K562 (cell line): ENCODE results near the gene C17orf78. TPM values are rescaled to one million over a fixed set of nuclear protein-coding genes. Genes with fewer than 3 reads are reported as not detected.

ENCODE experiments used
- ATAC-seq: fragments of 200-7000 bp; cut with Tn5 transposase; 3 replicates; pipeline ENCODE4 v1.9.1; 2020; ENCODE audit warnings: moderate library complexity
- BruUV-seq: library from RNA; stranded (reverse); fragments of 400-500 nt; replicated peaks from 2 replicates; lab custom pipeline; 2021; lab: Mats Ljungman, UMichigan
- CTCF ChIA-PET: fragments of 300-600 bp; formaldehyde crosslinking; extraction: SDS; loops from one replicate; lab custom pipeline; 2021; ENCODE audit warnings: low intra/inter-chr PET ratio; lab: Yijun Ruan, JAX
- POLR2A ChIA-PET: fragments of 300-600, 350-650 bp; sonication (Branson Sonifier 250); formaldehyde crosslinking; extraction: SDS; loops from one replicate; lab custom pipeline; 2021; ENCODE audit warnings: antibody characterized with exemption, inconsistent platforms; lab: Yijun Ruan, JAX
- DNase-seq, 4 experiments: peaks; one replicate each; pipeline versions ENCODE4 v3.0.0 to v3.0.0-alpha.2; 2011 to 2018; ENCODE audit warnings: low spot score in 3 of 4, mixed read lengths in 3 of 4; ENCODE audit errors: extremely low read depth in 1 of 4
- FAIRE-seq: peaks from 2 replicates; lab custom pipeline; 2011; peaks lifted over from hg19 to GRCh38; lab: Jason Lieb, UNC
- H2AFZ ChIP-seq: 2 replicates; pipeline ENCODE4 v1.6.0; 2011; ENCODE audit warnings: low read depth, low read length, control low read depth, inconsistent platforms
- H3K27ac ChIP-seq: fragments of 200-600 bp; 3 replicates; pipeline ENCODE4 v1.8.0; 2011; ENCODE audit warnings: low read depth, mild to moderate bottlenecking, control low read depth, inconsistent platforms, low read length, moderate library complexity, mixed read lengths; ENCODE audit errors: extremely low read depth
- H3K27me3 ChIP-seq, 2 experiments: fragments of 300-600 bp in 1 of 2; 2 replicates in 1 of 2; 3 replicates in 1 of 2; pipeline versions ENCODE4 v1.6.0 to v1.8.0; 2011; ENCODE audit warnings: inconsistent platforms in 2 of 2, low read length in 2 of 2, mild to moderate bottlenecking in 1 of 2, mixed read lengths in 1 of 2, moderate library complexity in 1 of 2; ENCODE audit not compliant: control insufficient read depth in 2 of 2, insufficient read depth in 2 of 2
- H3K36me3 ChIP-seq: fragments of 300-600 bp; 3 replicates; pipeline ENCODE4 v1.8.0; 2011; ENCODE audit warnings: mild to moderate bottlenecking, low read length, inconsistent platforms; ENCODE audit not compliant: control insufficient read depth, insufficient read depth
- H3K4me1 ChIP-seq, 2 experiments: fragments of 200-600 bp in 1 of 2; replicated peaks in 1 of 2; 2 replicates in 1 of 2; 3 replicates in 1 of 2; pipeline versions ENCODE4 v1.5.1 to v1.8.0; 2011; ENCODE audit warnings: inconsistent platforms in 2 of 2, low read length in 2 of 2, mild to moderate bottlenecking in 1 of 2, mixed read lengths in 1 of 2, moderate library complexity in 1 of 2; ENCODE audit not compliant: control insufficient read depth in 2 of 2, insufficient read depth in 2 of 2
- H3K4me2 ChIP-seq: 2 replicates; pipeline ENCODE4 v1.6.1; 2011; ENCODE audit warnings: low read length, control low read depth, inconsistent platforms, mixed read lengths; ENCODE audit not compliant: insufficient read depth
- H3K4me3 ChIP-seq: fragments of 200-600 bp; sonication (generic), shearing (Covaris generic); 2 replicates; pipeline ENCODE4 v1.5.1; 2016; ENCODE audit warnings: control low read depth, inconsistent platforms
- H3K79me2 ChIP-seq: fragments of 200-600 bp; 3 replicates; pipeline ENCODE4 v1.8.0; 2011; ENCODE audit warnings: low read length, inconsistent platforms; ENCODE audit not compliant: control insufficient read depth, insufficient read depth
- H3K9ac ChIP-seq, 2 experiments: 2 replicates each; pipeline versions ENCODE4 v1.6.0 to v1.6.1; 2011; ENCODE audit warnings: low read depth in 2 of 2, low read length in 2 of 2, control low read depth in 1 of 2, inconsistent platforms in 1 of 2, mild to moderate bottlenecking in 1 of 2, mixed read lengths in 1 of 2; ENCODE audit not compliant: insufficient read depth in 1 of 2
- H3K9me1 ChIP-seq: one replicate; pipeline ENCODE4 v1.6.0; 2011; ENCODE audit warnings: inconsistent platforms, mild to moderate bottlenecking, low read length, moderate library complexity; ENCODE audit not compliant: control insufficient read depth, insufficient read depth
- H3K9me3 ChIP-seq: replicated peaks from 2 replicates; pipeline ENCODE4 v1.5.1; 2011; ENCODE audit warnings: low read depth, low read length, inconsistent platforms; ENCODE audit not compliant: control insufficient read depth, insufficient read depth
- H4K20me1 ChIP-seq: replicated peaks from 2 replicates; pipeline ENCODE4 v1.6.1; 2011; ENCODE audit warnings: low read length, inconsistent platforms, mixed read lengths; ENCODE audit not compliant: control insufficient read depth, insufficient read depth
- CBX8 ChIP-seq: fragments of 200-600 bp; sonication (generic); IDR thresholded peaks from 2 replicates; pipeline ENCODE4 v1.6.1; 2012; ENCODE audit warnings: borderline replicate concordance, mixed run types, low read depth, mild to moderate bottlenecking, moderate library complexity, mixed read lengths, low read length, control low read depth, inconsistent platforms; ENCODE audit not compliant: poor library complexity, severe bottlenecking; ENCODE audit errors: extremely low read depth
- EHMT2 ChIP-seq: fragments of 450-650 bp; IDR thresholded peaks from 2 replicates; pipeline ENCODE4 v1.6.1; 2018; ENCODE audit warnings: antibody characterized with exemption
- MAFK ChIP-seq: IDR thresholded peaks from 2 replicates; pipeline ENCODE4 v1.6.1; 2011; ENCODE audit warnings: low read length, improper control_type of control experiment
- NR2C1 ChIP-seq, 2 experiments: fragments of 450-650 bp; IDR thresholded peaks; 2 replicates each; pipeline ENCODE4 v1.6.1; 2017; ENCODE audit warnings: mild to moderate bottlenecking in 2 of 2, antibody characterized with exemption in 1 of 2, inconsistent platforms in 1 of 2, missing compliant biosample characterization in 1 of 2, missing genetic modification characterization in 1 of 2
- PML ChIP-seq: IDR thresholded peaks from 2 replicates; pipeline ENCODE4 v1.6.1; 2012; ENCODE audit warnings: low read length, inconsistent platforms
- POLR2A ChIP-seq: fragments of 450-650 bp; conservative IDR thresholded peaks from 2 replicates; pipeline ENCODE4 v1.6.1; 2016
- POLR2AphosphoS5 ChIP-seq: IDR thresholded peaks from 2 replicates; pipeline ENCODE4 v1.6.1; 2011; ENCODE audit warnings: mild to moderate bottlenecking, low read depth, low read length, moderate library complexity; ENCODE audit not compliant: control insufficient read depth, insufficient read depth
- PTRF ChIP-seq: fragments of 450-650 bp; IDR thresholded peaks from 2 replicates; pipeline ENCODE4 v1.6.1; 2016; ENCODE audit warnings: mild to moderate bottlenecking, missing genetic modification characterization, missing compliant biosample characterization
- SMAD2 ChIP-seq: fragments of 150-350 bp; IDR thresholded peaks from 2 replicates; pipeline ENCODE4 v1.6.1; 2014; ENCODE audit warnings: low read depth, mild to moderate bottlenecking, low read length
- SRF ChIP-seq, 2 experiments: fragments of 250-450, 450-650 bp in 1 of 2; sonication (Bioruptor Pico) in 1 of 2; sonication (generic) in 1 of 2; formaldehyde crosslinking; IDR thresholded peaks; 2 replicates each; pipeline versions ENCODE4 v1.5.0 to v1.5.1; 2020 to 2022; ENCODE audit warnings: mild to moderate bottlenecking in 1 of 2, missing genetic modification reagents in 1 of 2
- SUPT5H ChIP-seq: fragments of 450-650 bp; IDR thresholded peaks from 2 replicates; pipeline ENCODE4 v1.6.1; 2016
- XRCC3 ChIP-seq: fragments of 450-650 bp; IDR thresholded peaks from 2 replicates; pipeline ENCODE4 v1.6.1; 2017; ENCODE audit warnings: mild to moderate bottlenecking, moderate library complexity
- ZC3H4 ChIP-seq: sonication (generic); formaldehyde crosslinking; IDR thresholded peaks from 2 replicates; pipeline ENCODE4 v1.9.0; 2021; ENCODE audit warnings: missing genetic modification reagents, borderline replicate concordance
- ZC3H8 ChIP-seq: fragments of 450-650 bp; IDR thresholded peaks from 2 replicates; pipeline ENCODE4 v1.6.1; 2017
- ZKSCAN3 ChIP-seq: fragments of 250-450 bp; sonication (Bioruptor Pico); IDR thresholded peaks from 2 replicates; pipeline ENCODE4 v1.4.0; 2020
- in situ Hi-C: fragments of 300-500 bp; cut with MboI; formaldehyde crosslinking; loops from 4 replicates; pipeline ENCODE4 v1.15.0; 2018; ENCODE audit warnings: inconsistent platforms, mixed read lengths
- intact Hi-C: fragments of 100-400 bp; cut with micrococcal nuclease; formaldehyde crosslinking; loops from 2 replicates; pipeline ENCODE4 v1.14.2; 2022
- polyA plus RNA-seq, 8 experiments: library from polyadenylated mRNA; depleted of rRNA in 4 of 8; stranded (reverse) in 5 of 8; unstranded in 3 of 8; fragments of >200 nt; fragmentation: Nextera tagmentation in 2 of 8; fragmentation: Illumina TruSeq in 1 of 8; extraction: Ambion mirVana in 2 of 8; extraction: Trizol in 1 of 8; gene quantifications; 2 replicates each; pipeline versions ENCODE4 v1.2.1 to v1.2.3, GENCODE V29; 2011 to 2014; ENCODE audit warnings: inconsistent platforms in 1 of 8, missing spikeins in 1 of 8
- total RNA-seq, 7 experiments: library from RNA; depleted of rRNA in 6 of 7; stranded (reverse); fragments of >200 nt in 6 of 7; fragmentation: Illumina TruSeq in 2 of 7; extraction: Trizol in 2 of 7; gene quantifications; 2 replicates each; pipeline versions ENCODE4 v1.2.1 to v1.2.3, GENCODE V29; 2011 to 2021; ENCODE audit warnings: low replicate concordance in 1 of 7
- TF ChIP-seq, protein P1 (sequence below): fragments of 250-450 bp; sonication (Bioruptor Pico); IDR thresholded peaks from 2 replicates; pipeline ENCODE4 v1.8.0; 2021; ENCODE audit warnings: moderate library complexity, mild to moderate bottlenecking, inconsistent platforms
- TF ChIP-seq, protein P2 (sequence below): fragments of 450-650 bp; formaldehyde crosslinking; IDR thresholded peaks from 2 replicates; pipeline ENCODE4 v1.4.0; 2020; ENCODE audit warnings: mild to moderate bottlenecking, mixed read lengths
- TF ChIP-seq, protein P3 (sequence below), 2 experiments: fragments of 150-350 bp in 1 of 2; IDR thresholded peaks; 2 replicates each; pipeline ENCODE4 v1.6.1; 2012 to 2016; ENCODE audit warnings: low read depth in 2 of 2, low read length in 2 of 2, mild to moderate bottlenecking in 1 of 2, moderate library complexity in 1 of 2

The C17orf78 gene
- total and polyA plus RNA-seq, 9 of the 15 experiments (the other 6 are each of a cell fraction or from before 2014, with no cell fraction given): not detected

GRCh38 chr17:37400505-37400904 lies 24.7 kb downstream of the C17orf78 start:
- Histone ChIP-seq H3K27me3 (no peaks in the 10 kb centered on the region), H2AFZ (no peak overlapping the region), H3K4me3 (no peak overlapping the region), H3K9me3 (no peaks in the 10 kb centered on the region), H3K4me2 (no peak overlapping the region), H3K4me1 (peaks cover 0 to 5% of the 10 kb centered on the region in 2 experiments; a peak in 1 of 5 replicates), H3K36me3 (no peaks in the 10 kb centered on the region), H3K27ac (no peak overlapping the region), H3K79me2 (peaks cover 8% of the 10 kb centered on the region), H3K9me1 (no peaks in the 10 kb centered on the region), H4K20me1 (no peaks in the 10 kb centered on the region), H3K9ac (no peak overlapping the region)
- no peak for ATAC-seq
- POLR2A ChIA-PET: no interaction called here
- FAIRE-seq: no peak
- DNase-seq: no peak
- CTCF ChIA-PET: no interaction called here
- in situ Hi-C loops: no loop called here
- BruUV-seq: no TSS peak
- intact Hi-C loops: no loop called here
- TF ChIP-seq EHMT2 (no peak), XRCC3 (no peak), SMAD2 (no peak), ZC3H8 (peak; percentile 51; the same call in 1 of the 2 replicates), ZC3H4 (no peak), NR2C1 (IDR thresholded peaks at IDR 0.05) (no peak), NR2C1 (tag; IDR thresholded peaks at IDR 0.05) (no peak), PTRF (tag) (no peak), SUPT5H (peak; percentile 63), SRF (CRISPR knock-in tag; IDR thresholded peaks at IDR 0.05) (no peak), POLR2A (peak; percentile 75), CBX8 (no peak), MAFK (no peak), POLR2AphosphoS5 (peak; percentile 45; the same call in 1 of the 2 replicates), ZKSCAN3 (CRISPR knock-in tag) (no peak), PML (peak; percentile 80)
- TF ChIP-seq, protein P1, sequence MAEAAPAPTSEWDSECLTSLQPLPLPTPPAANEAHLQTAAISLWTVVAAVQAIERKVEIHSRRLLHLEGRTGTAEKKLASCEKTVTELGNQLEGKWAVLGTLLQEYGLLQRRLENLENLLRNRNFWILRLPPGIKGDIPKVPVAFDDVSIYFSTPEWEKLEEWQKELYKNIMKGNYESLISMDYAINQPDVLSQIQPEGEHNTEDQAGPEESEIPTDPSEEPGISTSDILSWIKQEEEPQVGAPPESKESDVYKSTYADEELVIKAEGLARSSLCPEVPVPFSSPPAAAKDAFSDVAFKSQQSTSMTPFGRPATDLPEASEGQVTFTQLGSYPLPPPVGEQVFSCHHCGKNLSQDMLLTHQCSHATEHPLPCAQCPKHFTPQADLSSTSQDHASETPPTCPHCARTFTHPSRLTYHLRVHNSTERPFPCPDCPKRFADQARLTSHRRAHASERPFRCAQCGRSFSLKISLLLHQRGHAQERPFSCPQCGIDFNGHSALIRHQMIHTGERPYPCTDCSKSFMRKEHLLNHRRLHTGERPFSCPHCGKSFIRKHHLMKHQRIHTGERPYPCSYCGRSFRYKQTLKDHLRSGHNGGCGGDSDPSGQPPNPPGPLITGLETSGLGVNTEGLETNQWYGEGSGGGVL (CRISPR knock-in tag): no peak
- TF ChIP-seq, protein P2, sequence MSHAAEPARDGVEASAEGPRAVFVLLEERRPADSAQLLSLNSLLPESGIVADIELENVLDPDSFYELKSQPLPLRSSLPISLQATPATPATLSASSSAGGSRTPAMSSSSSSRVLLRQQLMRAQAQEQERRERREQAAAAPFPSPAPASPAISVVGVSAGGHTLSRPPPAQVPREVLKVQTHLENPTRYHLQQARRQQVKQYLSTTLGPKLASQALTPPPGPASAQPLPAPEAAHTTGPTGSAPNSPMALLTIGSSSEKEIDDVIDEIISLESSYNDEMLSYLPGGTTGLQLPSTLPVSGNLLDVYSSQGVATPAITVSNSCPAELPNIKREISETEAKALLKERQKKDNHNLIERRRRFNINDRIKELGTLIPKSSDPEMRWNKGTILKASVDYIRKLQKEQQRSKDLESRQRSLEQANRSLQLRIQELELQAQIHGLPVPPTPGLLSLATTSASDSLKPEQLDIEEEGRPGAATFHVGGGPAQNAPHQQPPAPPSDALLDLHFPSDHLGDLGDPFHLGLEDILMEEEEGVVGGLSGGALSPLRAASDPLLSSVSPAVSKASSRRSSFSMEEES (CRISPR knock-in tag): no peak
- TF ChIP-seq, protein P3, sequence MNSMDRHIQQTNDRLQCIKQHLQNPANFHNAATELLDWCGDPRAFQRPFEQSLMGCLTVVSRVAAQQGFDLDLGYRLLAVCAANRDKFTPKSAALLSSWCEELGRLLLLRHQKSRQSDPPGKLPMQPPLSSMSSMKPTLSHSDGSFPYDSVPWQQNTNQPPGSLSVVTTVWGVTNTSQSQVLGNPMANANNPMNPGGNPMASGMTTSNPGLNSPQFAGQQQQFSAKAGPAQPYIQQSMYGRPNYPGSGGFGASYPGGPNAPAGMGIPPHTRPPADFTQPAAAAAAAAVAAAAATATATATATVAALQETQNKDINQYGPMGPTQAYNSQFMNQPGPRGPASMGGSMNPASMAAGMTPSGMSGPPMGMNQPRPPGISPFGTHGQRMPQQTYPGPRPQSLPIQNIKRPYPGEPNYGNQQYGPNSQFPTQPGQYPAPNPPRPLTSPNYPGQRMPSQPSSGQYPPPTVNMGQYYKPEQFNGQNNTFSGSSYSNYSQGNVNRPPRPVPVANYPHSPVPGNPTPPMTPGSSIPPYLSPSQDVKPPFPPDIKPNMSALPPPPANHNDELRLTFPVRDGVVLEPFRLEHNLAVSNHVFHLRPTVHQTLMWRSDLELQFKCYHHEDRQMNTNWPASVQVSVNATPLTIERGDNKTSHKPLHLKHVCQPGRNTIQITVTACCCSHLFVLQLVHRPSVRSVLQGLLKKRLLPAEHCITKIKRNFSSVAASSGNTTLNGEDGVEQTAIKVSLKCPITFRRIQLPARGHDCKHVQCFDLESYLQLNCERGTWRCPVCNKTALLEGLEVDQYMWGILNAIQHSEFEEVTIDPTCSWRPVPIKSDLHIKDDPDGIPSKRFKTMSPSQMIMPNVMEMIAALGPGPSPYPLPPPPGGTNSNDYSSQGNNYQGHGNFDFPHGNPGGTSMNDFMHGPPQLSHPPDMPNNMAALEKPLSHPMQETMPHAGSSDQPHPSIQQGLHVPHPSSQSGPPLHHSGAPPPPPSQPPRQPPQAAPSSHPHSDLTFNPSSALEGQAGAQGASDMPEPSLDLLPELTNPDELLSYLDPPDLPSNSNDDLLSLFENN (IDR thresholded peaks at IDR 0.05; ENCODE audit: low read depth in 2 of 2, low read length in 2 of 2): no peak
